GM18868 (cell line): Measurements from ENCODE around the gene LRP1B.
"Not testable (repeated sequence)": the region's sequence is repeated elsewhere in the genome, so short reads cannot be mapped to it uniquely, and the experiment has no call there.

ENCODE experiments used
- ATAC-seq: cut with Tn5 transposase; IDR thresholded peaks from one replicate; pipeline ENCODE4 v1.9.1; 2021; ENCODE audit warnings: mild to moderate bottlenecking, moderate library complexity; ENCODE audit not compliant: unreplicated experiment

Gene LRP1B

DNA sequence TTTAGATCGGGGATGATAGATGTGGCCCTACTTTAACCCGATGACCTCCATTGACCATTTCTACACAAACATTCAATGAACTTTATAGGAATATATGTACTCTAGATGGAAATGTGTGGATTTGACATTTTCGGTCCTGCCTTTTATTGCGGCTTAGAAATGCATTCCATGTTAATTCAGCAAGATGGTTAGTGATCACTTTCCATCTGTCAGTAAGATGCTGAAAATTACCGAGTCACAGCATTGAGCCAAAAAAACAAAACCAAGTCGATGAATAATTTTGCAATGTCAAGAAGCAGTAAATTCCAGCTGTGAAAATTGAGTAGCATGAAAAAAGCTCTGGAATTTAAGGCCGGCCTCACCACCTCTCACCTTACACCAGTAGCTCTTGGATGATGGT lies 1708.1 kb downstream of the LRP1B start:
- ATAC-seq = no peak

DNA sequence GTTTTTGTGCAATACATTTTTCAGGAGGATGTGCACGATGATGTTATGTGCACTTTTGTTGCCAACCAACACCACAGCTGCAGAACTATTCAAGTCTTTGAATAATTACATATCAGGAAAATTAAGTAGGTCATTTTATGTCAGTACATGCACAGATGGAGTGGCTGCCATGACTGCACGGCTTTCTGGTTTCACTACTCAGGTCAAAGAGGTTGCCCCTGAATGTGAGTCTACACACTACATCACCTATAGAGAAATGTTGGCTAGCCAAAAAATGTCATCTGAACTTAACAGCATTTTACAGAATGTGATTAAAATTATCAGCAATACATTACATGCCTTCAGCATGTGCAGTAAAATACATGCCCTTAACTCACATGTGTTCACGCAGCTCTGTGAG lies 1713.3 kb downstream of the LRP1B start:
- no peak for ATAC-seq

DNA sequence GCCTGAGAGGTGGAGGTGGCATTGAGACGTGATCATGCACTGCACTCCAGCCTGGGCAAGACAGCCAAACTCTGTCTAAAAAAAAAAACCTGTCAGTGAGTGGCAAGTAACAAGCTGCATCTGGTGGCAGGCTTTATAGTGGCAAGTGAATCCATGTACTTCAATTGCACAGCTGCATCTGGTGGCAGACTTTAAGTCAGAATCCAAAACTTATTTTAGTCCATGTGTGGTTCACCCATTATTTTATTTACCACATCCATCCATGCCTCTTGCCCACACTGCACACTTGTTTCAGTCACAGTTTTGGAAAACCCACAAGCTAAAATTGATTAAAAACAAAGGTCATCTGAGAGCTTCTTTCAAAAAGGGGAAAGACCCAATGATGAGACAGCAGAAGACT lies 1714.2 kb downstream of the LRP1B start:
- ATAC-seq = no peak

DNA sequence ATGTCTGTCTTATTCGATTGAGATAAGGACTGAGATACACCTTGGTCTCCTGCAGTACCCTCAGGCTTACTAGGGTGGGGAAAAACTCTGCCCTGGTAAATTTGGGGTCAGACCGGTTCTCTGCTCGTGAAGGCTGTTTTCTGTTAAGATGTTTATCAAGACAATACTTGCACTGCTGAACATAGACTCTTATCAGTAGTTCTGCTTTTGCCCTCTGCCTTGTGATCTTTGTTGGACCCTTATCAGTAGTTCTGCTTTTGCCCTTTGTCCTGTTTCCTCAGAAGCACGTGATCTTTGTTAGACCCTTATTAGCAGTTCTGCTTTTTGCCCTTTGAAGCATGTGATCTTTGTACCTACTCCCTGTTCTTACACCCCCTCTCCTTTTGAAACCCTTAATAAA lies 1715.8 kb downstream of the LRP1B start:
- ATAC-seq = not testable (repeated sequence)

DNA sequence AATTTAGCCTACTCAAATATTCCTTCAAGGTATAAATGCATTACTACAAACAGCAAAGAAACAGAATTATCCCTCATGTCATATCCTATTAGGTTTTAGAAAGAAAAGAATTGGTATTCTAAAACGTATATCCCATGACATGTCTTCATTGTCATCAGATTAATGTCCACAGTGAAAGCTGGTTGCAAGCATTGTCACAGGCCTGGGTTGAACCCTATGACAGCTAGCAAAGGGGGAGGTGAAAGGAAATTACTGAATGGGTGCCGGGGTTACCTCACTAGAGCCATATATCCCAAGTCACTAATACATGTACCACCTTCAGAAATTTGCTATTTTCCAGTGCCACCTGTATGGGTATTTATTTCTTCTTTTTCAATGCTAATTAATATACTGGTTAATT lies 1720.1 kb downstream of the LRP1B start:
- ATAC-seq = no peak

DNA sequence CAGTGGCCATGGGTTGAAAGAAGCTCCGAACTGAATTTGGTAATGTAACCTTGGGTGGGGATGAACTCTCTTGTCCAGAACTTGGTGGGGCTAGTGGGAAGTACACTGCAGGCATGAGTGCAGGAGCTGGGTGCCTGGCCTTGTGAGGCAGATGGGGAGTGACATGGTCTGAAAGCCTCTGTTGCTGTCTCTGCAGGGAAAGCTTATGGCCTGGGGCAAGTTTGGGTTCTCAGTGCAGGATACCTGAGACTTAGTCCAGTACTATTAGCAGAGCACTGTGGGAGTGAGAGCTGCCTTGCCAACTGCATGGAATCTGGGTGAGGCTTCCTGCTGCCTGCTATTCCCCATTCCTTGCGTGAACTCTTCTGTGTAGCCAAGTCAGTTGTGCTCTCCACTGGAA lies 1729.8 kb downstream of the LRP1B start:
- ATAC-seq = no peak

DNA sequence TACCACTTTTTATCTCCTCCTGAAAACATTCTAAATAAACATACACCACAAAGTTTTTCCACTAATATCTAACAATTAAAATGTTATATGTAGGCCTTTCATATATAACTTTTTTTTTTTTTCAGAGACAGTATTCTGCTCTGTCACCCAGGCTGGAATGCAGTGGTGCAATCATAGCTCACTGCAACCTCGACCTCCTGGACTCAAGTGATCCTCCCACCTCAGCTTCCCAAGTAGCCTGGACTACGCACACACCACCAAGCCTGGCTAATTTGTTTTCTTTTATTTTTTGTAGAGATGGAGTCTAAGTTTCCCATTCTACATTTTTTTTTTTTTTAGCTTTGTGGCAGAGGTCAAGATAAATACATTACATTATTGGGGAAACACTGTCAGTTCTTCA lies 1738.0 kb downstream of the LRP1B start:
- ATAC-seq = no peak

DNA sequence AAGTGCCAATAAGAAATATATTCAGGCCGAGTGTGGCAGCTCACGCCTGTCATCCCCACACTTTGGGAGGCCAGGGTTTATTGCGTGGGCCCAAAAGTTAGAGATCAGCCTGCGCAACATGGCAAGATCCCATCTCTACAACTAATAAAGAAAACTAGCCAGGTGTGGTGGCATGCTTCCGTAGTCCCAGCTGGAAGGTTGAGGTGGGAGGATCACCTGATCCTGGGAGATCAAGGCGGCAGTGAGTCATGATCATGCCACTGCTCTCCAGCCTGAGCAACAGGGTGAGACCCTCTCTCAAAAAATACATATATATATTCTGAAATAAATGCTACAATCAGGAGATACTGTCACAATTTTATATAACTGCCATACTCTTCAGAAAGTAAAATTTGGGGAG lies 1745.9 kb downstream of the LRP1B start:
- ATAC-seq = no peak

DNA sequence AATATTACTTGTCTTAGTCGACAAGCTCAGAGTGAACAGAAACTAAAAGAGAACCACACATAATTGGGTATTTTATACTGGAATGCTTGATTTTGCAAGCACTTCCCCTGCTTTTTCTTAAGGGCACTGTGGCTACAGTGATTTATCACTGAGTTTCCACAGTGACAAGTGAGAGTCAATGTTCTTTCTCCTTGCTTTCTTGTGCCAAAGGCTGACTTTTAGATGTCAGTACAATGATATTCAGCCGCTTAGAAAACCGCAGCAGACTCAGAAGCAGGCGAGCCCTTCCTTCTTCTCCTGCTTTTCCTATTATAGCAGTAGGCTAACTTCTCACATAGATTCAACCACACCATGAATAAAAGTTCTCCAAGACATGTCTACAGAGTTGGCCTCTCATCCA lies 1747.0 kb downstream of the LRP1B start:
- no peak for ATAC-seq

DNA sequence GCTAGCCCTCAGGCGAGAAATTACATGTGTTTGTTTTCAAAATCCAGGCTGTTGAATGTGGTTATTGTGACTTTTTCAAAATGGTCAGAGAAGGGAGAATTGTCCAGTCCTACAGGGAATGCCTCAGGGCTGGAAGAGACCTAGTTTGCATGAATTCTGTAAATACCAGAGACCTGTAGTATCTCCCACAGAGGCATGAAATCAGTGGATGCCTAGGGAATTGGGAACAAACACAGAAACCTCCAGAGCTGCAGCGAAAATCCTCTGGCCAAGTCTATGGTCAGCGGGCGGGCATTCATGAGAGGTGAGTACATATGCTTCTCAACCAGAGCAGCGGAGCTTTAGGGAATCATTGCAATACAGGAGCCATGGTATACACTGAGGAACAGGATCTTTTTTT lies 1754.1 kb downstream of the LRP1B start:
- ATAC-seq = no peak

DNA sequence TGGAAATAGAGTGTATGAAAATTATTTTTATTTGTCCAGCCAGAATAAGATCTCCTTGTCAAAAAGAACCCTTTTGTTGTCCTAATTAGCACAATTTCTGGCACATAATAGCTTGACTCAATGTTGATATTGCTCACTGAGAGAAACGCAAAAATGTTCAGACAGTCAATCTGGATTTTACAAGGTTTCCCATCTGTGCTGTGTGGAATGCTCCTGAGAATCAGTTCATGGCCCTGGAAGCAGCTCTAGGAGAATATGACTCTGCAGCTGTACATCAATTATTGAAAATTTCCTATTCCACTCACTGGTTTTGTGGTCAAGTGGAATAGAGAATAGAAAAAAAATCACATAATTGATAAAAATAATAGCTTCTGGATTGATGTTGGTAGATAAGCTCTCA lies 1767.7 kb downstream of the LRP1B start:
- no peak for ATAC-seq

DNA sequence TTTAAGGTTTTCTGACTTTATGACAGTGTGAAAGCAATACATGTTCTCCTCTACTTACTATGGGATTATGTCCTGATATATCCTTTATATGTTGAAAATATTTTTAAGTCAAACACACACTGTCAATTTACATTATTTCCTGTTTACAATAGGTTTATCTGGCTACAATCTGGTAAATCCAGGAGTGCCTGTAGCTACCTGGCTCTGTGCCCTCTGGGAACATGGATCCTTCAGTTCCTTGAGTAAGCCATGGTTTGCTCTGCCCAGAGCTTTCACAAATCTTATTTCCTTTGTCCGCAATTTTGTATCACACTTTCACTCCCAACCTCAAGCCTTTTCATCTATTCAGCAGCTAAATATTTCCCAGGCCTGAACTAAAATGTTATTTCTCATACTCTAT lies 1768.5 kb downstream of the LRP1B start:
- no peak for ATAC-seq

DNA sequence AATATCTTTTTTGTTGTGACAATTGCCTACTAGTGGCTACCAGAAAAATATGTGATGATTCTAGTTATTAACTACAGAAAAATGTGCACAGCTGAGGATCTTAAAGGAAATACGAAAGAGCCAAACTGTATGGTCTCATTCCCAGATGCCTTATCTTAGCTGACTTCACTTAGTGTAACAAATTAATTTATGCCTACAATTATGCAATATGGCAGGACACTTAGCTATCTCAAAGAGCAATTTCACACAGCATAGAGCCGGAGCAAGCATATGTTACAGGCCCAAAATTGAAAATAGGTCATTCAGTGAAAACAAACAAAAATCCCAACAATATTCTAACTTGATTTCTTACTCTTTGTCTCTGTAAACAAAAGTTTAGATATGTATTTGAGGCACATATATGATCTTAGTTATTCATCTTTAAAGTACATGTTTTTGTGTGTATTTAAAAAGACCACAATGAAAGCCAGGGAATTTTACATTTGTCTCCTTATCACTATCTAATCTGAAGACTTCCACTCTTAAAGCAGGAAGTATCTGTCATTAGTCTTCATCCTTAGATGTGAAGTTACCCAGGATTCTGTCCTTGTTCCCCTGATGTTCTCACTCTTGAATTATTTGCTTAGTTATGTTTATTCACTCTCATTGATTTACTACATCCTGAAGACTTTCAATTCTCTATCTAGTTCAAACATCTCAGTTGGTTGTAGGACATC lies 1771.6 kb downstream of the LRP1B start:
- no peak for ATAC-seq

DNA sequence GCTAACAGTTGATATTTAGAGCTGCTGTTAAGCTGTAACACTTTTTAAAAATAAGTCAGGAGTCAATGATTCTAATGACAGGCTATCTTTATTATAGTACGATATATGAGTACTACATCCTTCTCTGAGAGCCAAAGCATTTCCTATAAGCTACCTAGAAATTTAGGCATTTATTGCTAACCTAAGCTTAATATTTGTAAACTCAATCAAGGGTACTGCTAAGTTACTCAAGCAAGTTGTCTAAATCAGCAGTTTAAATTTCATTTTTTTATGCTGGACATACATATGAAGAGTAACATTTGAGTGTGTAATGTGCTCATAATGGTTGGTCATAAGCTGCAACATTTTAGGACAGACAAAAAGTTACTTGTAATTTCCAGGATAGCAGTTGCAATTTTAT lies 1774.1 kb downstream of the LRP1B start:
- ATAC-seq = no peak

DNA sequence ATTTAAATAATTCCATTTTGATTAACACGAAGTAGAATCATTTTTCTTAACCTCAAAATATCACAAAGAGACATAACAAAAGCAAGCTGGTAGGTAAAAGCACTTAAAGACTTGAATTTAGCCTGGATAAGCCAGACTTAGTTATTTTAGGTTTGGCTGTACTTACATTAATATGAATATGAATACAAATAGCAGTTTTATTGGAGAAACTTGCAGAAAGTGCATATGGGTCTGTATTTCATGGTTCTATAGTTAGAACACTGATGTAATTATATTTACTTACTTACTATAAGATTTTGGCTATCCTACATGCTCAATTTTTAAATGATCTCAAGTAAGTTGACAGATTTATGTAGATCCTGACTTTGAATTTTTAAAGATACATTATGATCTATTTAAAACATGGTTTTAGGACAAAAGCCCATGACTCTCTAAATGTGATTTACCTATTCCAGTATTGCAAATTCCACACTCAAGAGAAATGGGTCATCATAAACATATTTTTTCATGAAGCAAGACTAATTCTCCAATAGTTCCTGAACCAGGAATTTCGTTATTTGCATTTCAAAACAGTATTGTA lies 1775.2 kb downstream of the LRP1B start:
- ATAC-seq = no peak

DNA sequence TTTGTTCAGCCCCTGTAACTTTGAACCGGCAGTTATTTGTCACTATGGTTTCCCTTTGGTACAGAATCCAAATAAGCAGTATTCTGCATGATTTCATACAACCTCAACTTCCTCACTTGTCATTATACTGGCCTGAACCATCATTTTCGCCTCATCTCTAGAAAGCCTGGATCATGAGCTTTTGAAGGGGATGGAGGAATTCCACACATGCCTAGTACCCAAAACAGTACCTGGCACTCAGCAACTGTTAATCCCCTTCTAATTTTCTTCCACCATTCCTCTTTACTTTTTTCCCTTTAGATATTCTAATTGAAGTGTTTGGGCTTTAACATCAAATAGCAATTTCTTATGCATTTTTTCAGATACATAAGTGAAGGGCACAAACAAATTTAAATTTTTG lies 1776.3 kb downstream of the LRP1B start:
- ATAC-seq = no peak

DNA sequence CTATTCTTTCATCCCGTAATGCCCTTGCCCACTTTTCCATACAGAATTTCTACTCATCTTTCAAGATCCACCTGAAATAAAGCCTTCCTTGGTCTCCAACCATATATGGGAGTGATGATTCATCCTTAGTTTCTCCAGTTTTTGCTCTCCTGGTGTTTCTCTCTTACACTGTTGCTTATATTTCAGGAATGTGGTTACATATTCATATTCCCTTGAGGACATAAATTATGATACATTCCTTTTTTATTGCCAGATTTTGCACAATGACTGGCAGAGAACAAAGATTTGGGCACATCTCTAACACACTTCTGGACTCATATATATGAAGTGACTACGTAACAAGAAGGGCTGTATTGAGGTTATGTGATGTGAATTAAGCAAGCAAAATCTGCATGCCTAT lies 1777.3 kb downstream of the LRP1B start:
- ATAC-seq = no peak

DNA sequence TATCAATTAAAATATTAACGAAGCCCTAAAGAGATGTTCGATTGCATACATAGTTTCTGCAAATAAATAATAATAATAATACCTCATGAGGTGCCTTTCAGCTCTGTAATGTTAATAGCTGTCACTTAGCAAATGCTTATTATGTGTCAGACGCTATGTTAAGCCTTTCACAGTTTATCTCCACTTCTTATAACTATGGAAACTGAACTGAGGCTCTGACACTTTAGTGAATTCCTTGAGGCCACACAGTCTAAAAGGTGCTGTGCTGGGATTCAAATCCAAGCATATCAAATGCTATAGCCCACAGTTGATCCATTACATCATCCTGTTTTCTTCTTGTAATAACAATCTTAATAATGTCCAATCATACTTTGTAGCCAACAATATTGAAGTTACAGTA lies 1779.1 kb downstream of the LRP1B start:
- no peak for ATAC-seq

DNA sequence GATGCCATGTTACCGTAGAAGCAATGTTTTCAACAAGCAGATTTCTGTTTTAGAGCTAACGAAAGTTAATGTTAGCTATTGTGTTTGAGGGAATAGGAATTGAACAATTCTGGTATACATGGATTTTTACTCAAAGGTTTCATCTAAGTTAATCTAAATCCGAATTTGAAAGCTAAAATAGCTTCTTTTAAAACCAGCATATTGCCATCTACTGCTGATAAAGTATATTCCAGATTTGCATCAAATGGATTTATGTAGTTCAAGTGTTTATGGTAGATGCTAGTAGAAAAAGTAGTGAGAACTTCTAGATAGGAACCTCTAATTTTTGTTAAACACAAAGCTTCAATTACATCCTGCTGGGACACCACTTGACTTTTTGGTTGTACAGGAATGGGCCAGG lies 1781.1 kb downstream of the LRP1B start:
- ATAC-seq = no peak

DNA sequence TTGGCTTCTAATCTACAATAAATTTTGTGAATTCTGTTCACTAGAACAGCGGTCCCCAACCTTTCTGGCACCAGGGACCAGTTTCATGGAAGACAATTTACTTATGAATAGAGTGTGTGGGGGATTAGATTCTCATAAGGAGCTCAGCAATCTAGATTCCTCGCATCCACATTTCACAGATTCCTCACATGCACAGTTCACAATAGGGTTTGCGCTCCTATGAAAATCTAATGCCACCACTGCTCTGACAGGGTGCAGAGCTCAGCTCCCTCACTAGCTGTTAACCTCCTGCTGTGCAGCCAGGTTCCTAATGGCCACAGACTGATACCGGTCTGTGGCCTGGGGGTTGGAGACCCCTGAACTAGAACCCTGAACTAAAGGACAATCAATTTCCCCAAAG lies 1782.0 kb downstream of the LRP1B start:
- ATAC-seq = no peak

DNA sequence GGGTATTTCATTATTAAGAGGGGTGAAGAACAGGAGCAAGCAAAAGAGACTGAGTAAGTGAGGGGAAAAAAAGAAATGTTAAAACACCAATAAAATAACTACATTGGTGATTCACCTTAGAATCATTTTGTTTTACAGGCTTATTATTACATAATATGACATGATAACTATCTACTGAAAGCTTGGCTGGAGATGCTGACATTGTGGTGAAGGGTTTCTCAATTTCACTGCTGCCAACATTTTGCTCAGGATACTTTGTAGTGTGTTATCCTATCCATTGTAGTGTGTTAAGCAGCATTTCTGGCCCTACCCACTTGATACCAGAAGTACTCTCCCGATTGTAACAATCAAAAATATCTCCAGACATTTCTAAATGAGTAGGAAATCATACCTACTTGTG lies 1786.0 kb downstream of the LRP1B start:
- no peak for ATAC-seq

DNA sequence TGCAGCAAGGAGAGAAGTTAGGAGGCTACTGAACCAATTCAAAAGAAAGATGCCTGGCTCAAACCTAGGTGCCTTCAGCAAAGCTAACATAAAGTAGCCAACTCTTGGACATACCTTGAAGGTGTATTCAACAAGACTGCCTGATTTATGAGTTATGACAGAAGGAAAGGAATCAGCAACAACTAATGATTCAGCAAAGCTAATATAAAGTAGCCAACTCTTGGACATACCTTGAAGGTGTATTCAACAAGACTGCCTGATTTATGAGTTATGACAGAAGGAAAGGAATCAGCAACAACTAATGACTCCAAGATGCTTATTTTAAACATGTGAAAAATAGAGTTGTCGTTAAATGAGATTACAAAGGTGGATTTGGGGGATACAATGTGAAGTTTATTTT lies 1786.5 kb downstream of the LRP1B start:
- ATAC-seq = not testable (repeated sequence)

DNA sequence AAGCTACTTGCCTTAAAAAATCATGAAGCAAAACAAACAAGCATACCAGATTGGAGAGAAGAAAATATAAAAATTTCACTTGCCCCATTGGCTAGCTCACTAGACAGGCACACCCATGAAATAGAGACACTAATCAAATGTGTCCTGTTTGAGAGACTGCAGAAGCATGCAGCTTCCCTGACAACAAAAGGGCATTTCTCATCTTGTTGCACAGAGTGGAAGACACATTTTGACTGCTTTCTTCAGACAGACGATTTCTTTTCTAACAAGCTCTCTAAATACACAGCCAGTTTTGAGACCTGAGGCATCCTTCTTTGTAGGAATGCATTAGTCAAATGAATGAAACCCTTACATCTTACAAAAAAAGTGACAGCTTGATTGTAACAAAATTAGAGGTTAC lies 1792.0 kb downstream of the LRP1B start:
- ATAC-seq = no peak
